ENCODE measurements around the gene MYB.

- TF ChIP-seq POLR2A (IDR thresholded peaks at IDR 0.05) (no peak), CTCF (IDR thresholded peaks at IDR 0.05) (no peak)
Observed at GRCh38 chr6:135204951-135205350, 23.8 kb downstream of the MYB start.

Measured in Peyer's patch (tissue), 4 donors.